Ramos (cell line): ENCODE data around the gene CYTL1.

ENCODE experiments used
- in situ Hi-C: fragments of 300-500 bp; cut with MboI; formaldehyde crosslinking; loops from one replicate; pipeline ENCODE4 v1.14.3; 2022; ENCODE audit warnings: low sequenced_read_pairs; ENCODE audit not compliant: unreplicated experiment

CYTL1 gene

DNA sequence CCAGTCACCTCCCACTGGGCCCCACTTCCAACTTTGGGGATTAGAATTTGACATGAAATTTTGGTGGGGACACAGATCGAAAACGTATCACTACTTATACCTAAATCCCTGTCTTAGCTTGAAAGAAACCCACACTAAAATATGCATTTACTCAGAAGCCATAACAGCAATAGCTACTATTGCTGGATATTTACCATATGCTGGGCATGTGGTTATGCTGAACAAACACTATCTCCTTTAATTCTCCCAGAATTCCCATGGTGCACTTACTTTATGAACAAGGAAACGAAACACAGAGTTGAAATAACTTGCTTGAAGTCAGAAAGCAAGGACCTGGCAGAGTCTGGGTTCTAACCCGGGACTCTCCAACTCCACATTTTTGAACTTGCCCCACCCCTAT lies 39.3 kb downstream of the CYTL1 start:
- in situ Hi-C loops, result no loop called here

DNA sequence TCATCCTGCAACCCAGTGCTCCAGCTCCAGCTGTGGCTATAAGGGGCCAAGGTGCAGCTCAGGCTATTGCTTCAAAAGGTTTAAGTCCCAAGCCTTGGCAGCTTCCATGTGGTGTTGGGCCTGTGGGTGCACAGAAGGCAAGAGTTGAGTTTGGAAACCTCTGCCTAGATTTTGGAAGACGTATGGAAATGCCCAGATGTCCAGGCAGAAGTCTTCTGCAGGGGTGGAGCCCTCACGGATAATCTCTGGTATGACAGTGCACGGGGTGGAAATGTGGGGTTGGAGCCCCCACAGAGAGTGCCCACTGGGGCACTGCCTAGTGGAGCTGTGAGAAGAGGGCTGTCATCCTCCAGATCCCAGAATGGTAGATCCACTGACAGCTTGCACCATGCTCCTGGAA lies 44.5 kb downstream of the CYTL1 start:
- in situ Hi-C loops, result no loop called here

DNA sequence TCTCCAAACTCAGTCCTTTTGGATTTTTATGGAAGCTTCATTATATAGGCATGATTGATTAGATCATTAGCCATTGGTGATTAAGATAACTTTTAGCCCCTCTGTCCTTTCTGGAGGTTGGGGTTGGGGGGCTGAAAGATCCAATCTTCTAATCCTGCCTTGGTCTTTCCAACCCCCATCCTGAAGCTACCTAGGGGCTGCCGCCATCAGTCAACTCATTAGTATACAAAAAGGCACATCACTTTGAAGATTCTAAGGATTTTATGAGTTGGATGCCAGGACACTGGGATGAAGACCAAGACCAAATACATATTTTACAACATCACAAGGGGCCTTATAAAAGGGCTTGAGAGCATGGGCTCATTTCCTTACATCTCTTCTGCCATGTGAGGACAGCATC lies 47.5 kb downstream of the CYTL1 start:
- in situ Hi-C loops, result no loop called here

DNA sequence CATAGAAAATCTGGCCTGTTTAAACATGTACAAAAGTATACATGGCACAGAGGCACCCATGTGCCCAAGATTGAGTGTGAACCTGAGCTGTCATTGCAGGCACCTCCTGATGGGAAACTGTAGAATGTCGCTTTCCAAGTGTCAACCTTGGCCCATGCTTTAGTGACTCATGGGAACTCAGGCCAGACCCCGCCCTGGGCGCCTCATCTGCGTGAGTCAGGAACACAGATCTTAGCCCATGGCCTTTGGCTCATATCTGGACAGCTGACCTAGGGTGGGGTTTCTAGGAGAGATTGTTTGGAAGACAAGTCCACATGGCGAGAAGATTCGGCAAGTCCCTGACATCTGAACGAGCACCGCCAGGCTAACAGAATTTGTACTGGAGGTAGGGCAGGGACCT lies 50.0 kb downstream of the CYTL1 start:
- in situ Hi-C loops, result no loop called here

DNA sequence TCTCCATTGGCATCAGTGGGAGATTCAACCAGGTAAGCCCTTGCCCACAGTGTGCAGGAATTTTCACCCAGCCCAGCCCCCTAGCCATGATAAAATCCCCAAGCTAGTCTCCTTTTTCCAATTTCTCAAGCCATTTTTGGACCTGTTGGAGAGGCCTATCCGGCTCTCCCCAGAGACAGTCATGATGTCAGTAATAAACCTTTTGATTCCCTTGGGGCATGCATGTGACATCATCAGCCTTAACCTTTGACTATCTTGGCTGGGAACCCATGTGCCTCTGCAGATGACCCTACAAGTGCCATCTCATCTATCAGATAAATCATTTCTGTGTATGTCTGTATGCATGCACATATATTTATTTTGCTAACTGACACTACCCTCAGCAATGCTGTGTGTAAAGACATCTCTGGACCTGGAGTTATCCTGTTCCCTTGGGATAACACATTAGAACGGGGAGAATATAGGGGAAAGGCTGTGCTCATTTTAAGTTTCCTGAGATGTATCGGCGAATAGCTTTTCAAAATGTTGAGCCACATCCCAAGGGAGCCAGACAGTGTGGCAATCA lies 51.0 kb downstream of the CYTL1 start:
- in situ Hi-C loops, result no loop called here
